ENCODE results near the gene CLPTM1L.
"Not testable (repeated sequence)": the region's sequence is repeated elsewhere in the genome, so short reads cannot be mapped to it uniquely, and the experiment has no call there.

Gene CLPTM1L

GRCh38 chr5:1285883-1286291 lies 59.0 kb downstream of the CLPTM1L start:
- DNase-seq: no peak

DNA sequence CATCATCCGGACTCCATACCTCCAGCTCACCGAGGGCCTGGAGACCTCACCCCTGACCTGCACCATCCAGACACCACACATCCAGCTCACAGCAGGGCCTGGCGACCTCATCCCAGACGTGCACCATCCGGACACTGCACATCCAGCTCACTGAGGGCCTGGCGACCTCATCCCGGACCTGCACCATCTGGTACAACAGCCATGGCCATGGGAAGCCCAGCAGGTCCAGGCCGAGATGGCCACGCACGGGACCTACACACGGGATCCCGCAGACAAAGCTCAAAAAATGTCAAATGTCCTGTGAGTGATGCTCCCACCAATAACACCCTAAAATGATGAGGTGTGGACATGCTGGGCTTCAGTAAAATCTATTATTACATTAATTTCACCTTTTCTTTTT lies 59.8 kb downstream of the CLPTM1L start:
- no peak for DNase-seq

DNA sequence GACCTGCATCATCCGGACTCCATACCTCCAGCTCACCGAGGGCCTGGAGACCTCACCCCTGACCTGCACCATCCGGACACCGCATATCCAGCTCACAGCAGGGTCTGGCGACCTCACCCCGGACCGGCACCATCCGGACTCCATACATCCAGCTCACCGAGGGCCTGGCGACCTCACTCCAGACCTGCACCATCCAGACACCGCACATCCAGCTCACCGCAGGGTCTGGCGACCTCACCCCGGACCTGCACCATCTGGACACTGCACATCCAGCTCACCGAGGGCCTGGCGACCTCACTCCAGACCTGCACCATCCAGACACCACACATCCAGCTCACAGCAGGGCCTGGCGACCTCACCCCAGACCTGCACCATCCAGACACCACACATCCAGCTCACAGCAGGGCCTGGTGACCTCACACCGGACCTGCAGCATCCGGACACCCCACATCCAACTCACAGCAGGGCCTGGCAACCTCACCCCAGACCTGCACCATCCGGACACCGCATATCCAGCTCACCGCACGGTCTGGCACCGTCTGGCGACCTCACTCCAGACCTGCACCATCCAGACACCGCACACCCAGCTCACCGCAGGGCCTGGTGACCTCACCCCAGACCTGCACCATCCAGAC lies 60.4 kb downstream of the CLPTM1L start:
- not testable (repeated sequence) for DNase-seq

GRCh38 chr5:1283729-1284041 lies 61.2 kb downstream of the CLPTM1L start:
- DNase-seq: not testable (repeated sequence)

GRCh38 chr5:1282993-1283728 lies 61.7 kb downstream of the CLPTM1L start:
- DNase-seq: not testable (repeated sequence)

DNA sequence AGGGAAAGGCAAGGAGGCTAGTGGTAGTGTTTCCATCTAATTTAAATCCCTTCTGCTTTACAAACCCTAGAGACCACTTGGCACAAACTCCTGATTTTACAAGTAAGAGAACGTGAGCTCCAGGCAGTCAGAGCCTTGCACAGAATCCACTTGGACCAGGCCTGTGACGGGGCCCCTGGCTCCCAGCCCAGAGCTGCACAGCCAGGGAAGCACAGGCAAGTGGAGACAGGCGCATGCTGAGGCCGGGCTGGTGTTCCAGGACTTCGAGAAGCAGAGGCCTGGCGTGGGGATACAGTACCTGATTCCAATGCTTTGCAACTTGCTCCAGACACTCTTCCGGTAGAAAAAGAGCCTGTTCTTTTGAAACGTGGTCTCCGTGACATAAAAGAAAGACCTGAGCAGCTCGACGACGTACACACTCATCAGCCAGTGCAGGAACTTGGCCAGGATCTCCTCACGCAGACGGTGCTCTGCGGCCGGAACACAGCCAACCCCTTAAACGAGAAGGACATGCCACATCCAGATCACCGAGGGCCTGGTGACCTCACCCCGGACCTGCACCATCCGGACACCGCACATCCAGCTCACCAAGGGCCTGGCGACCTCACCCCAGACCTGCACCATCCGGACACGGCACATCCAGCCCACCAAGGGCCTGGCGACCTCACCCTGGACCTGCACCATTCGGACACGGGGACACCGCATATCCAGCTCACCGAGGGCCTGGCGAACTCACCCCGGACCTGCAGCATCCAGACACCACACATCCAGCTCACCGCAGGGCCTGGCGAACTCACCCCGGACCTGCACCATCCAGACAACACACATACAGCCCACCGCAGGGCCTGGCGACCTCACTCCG lies 62.5 kb downstream of the CLPTM1L start:
- DNase-seq: no peak

DNA sequence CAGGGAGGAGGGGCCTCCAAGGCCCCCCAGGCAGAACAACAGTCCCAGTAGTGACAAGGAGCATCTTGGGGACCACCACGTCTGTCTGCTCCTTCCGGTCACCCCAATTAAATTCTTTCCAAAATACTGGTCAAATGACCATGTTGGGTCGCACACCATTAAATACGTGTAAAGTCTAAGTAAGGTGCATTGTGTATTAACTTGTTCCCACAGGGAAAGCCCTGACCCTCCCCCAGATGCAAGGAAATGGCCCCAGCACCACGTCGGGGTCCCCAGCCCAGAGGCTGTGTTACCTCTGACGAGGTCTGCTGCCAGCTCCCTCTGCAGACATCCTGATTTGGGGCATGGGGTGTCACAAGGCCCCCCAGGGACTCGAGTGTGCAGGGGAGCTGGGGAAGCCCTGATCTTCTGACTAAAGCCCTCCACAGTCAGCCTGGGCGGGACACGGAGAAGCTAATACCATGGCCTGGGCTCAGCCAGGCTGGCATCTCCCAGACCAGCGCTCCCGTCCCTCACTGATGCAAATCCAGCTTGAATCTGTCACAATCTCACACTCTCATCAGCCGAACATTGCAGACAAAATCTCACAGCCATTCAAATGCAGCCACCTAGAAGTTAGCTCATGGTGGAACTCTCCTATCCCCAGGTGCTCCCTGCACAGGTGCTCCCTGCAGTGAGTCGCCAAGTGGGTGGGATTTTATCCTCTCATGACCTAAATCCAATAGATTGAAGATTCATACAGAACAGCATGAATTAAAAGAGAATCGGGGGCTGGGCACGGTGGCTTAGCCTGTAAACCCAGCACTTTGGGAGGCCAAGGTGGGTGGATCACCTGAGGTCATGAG lies 63.6 kb downstream of the CLPTM1L start:
- DNase-seq: no peak

DNA sequence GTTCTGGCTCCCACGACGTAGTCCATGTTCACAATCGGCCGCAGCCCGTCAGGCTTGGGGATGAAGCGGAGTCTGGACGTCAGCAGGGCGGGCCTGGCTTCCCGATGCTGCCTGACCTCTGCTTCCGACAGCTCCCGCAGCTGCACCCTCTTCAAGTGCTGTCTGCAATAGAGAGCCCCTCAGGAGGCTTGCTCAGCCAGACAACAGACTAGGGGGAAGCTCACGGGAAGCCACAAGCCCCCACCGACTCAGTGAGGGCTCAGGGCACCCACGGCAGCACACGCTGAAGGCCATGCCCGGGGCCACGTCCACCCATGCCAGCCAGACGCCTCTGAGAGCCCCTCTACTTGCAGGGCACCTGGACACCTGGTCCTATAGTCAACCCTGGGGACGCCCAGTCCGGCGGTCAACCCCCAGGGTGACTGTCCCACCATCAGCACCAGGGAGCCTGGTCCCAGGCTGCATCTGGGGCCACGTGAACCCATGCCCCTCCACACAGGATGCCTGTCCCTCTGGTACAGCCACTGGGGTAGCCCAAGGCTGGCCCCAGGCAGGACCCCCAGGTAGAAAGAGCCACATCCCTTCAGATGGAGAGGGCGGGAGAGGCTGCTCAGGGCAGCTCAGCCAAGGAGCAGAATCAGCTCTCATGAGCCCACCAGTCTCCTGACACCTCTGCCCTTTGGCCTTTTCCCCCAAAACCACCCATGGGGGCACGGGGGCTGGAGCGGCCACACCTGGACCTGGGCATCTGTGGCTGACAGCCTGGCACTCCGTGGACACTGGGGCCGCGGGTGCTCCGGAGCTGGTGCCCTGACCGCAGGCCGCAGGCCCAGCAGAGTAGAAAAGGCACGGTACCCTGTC lies 64.5 kb downstream of the CLPTM1L start:
- no peak for DNase-seq

DNA sequence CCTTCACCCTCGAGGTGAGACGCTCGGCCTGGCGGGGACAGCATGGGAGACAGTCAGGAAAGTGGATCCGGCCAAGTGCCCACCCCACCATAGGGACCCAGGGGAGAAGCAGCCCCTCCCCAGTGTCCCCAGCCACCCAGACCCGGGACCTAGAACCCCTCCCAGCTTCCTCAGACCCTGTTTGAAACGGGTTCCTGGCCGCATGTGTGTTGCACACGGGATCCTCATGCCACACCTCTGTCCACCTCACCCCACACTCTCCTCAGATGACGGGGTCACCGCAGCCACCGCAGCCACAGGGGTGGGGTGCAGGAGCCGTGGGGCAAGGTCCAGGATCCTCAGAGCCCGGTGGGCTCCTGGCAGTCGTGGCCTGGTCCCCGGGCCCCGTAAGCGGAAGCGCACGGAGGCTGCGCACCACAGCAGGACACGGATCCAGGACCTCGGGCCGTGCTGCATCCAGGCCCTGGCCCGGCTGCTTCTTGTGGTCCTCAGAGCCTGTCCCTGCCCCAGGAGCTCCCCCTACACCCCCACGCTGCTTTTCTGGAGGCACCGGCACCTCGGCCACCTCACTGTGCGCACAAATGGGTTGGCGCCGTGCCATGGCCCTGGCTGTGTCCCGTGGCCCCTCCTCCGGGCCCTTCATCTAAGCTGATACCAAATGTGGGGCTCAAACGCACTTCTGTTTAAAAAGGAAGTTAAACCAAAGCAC lies 65.3 kb downstream of the CLPTM1L start:
- no peak for DNase-seq

GRCh38 chr5:1278656-1279442 lies 66.0 kb downstream of the CLPTM1L start:
- DNase-seq: no peak

GRCh38 chr5:1278216-1278615 lies 66.7 kb downstream of the CLPTM1L start:
- no peak for DNase-seq

DNA sequence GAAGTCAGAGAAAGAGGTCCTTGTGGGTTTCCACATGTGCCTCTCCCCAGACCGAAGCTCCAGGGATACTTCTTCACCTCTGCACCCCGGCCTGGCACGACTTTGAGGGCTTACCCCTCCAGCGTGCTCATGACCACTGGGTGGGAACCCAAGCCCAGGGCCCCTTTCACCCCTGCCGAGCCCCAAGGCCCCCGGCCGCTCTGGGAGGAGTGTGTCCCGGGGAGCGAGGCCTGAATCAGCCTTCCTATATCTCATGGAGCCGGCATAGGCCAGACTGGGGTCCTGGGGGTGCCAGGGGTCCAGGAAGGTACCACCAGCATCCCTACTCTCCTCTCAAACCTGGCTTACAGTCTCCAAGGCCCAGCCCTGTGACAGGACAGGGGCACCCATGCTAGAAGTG lies 67.1 kb downstream of the CLPTM1L start:
- DNase-seq: no peak

DNA sequence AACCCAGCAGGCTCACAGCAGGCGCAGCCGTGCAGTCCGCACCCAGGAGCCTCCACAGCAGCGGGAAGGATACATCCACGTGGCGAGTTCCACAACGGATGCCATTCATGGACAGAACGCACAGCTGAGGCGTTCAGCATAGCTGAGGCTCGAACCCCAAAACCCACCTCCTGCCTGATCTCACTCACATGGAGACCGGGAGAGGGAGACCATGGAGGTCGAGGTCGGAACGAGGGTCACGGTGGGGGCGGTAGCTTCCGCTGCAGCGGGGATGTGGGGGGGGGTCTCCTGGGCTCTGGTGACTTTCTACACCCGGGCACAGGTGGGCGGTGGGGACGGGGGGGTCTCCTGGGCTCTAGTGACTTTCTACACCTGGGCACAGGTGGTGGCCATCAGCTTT lies 67.6 kb downstream of the CLPTM1L start:
- DNase-seq: no peak

GRCh38 chr5:1276930-1277329 lies 68.0 kb downstream of the CLPTM1L start:
- no peak for DNase-seq

DNA sequence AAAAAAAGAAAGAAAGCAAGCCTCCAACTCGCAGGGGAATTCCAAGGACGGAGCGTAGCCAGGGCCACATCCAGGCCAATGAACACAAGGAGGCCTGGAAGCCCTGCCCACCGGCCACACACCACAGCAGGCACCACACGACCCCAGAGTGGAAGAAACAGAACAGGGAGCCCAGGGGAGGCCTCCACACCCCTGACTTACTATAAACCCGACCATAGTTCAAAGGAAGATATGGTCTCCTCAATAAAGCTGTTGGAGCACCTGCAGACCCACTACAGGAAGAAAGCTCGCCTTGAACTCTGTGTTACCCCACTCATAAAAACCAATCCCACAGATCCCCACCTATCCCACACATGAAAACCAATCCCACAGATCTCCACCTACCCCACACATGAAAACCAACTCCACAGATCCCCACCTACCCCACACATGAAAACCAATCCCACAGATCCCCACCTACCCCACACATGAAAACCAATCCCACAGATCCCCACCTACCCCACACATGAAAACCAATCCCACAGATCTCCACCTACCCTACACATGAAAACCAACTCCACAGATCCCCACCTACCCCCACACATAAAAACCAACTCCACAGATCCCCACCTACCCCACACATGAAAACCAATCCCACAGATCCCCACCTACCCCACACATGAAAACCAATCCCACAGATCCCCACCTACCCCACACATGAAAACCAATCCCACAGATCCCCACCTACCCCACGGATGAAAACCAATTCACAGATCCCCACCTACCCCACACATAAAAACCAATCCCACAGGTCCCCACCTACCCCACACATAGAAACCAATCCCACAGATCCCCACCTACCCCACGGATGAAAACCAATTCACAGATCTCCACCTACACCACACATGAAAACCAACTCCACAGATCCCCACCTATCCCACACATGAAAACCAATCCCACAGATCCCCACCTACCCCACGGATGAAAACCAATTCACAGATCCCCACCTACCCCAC lies 69.2 kb downstream of the CLPTM1L start:
- DNase-seq: not testable (repeated sequence)

- no peak for DNase-seq
Observed at GRCh38 chr5:1274471-1274870, 70.4 kb downstream of the CLPTM1L start.

GRCh38 chr5:1273745-1274144 lies 71.2 kb downstream of the CLPTM1L start:
- DNase-seq: no peak

- no peak for DNase-seq
Observed at GRCh38 chr5:1272201-1272600, 72.7 kb downstream of the CLPTM1L start.

Measured in NCI-H69 (cell line).